Liver (tissue), 9 donors: ENCODE measurements around the gene PDZD8. TPM values are rescaled to one million over a fixed set of nuclear protein-coding genes. Genes with fewer than 3 reads are reported as not detected.

ENCODE experiments used
- DNase-seq: peaks from one replicate; pipeline ENCODE4 v3.0.0-alpha.2; 2017; ENCODE audit warnings: low spot score
- H3K27ac ChIP-seq, 2 donors: one replicate each; pipeline ENCODE4 v1.7.0; 2013; ENCODE audit warnings: inconsistent platforms in 2 of 2, low read length in 2 of 2, control low read depth in 1 of 2, low read depth in 1 of 2, mild to moderate bottlenecking in 1 of 2
- H3K27me3 ChIP-seq, 4 donors: one replicate each; pipeline versions ENCODE4 v1.6.1 to v1.7.0; 2013; ENCODE audit warnings: low read length in 3 of 4, inconsistent platforms in 1 of 4, mild to moderate bottlenecking in 1 of 4, moderate library complexity in 1 of 4; ENCODE audit not compliant: control insufficient read depth in 4 of 4, insufficient read depth in 4 of 4
- H3K36me3 ChIP-seq, 4 donors: one replicate each; pipeline versions ENCODE4 v1.6.1 to v1.7.0; 2013; ENCODE audit warnings: low read length in 3 of 4, mild to moderate bottlenecking in 3 of 4, low read depth in 1 of 4, moderate library complexity in 1 of 4; ENCODE audit not compliant: control insufficient read depth in 4 of 4, insufficient read depth in 3 of 4
- H3K4me1 ChIP-seq, 4 donors: one replicate each; pipeline versions ENCODE4 v1.6.1 to v1.7.0; 2013; ENCODE audit warnings: low read length in 3 of 4, mild to moderate bottlenecking in 3 of 4, moderate library complexity in 1 of 4; ENCODE audit not compliant: control insufficient read depth in 4 of 4, insufficient read depth in 4 of 4
- H3K4me3 ChIP-seq, 3 donors: one replicate each; pipeline versions ENCODE4 v1.6.1 to v1.7.0; 2013; ENCODE audit warnings: low read length in 3 of 3, control low read depth in 1 of 3, low read depth in 1 of 3, mild to moderate bottlenecking in 1 of 3
- H3K9ac ChIP-seq, 2 donors: one replicate each; pipeline ENCODE4 v1.7.0; 2013; ENCODE audit warnings: low read length in 2 of 2, mild to moderate bottlenecking in 2 of 2, moderate library complexity in 2 of 2, control low read depth in 1 of 2, low read depth in 1 of 2
- H3K9me3 ChIP-seq, 4 donors: one replicate each; pipeline versions ENCODE4 v1.6.1 to v1.7.0; 2013; ENCODE audit warnings: low read length in 3 of 4; ENCODE audit not compliant: control insufficient read depth in 4 of 4
- ATF3 ChIP-seq: IDR thresholded peaks from 2 replicates; pipeline ENCODE4 v1.6.1; 2016; ENCODE audit warnings: antibody characterized with exemption
- CTCF ChIP-seq: fragments of 150-350 bp; IDR thresholded peaks from 2 replicates; pipeline ENCODE4 v1.5.1; 2017; ENCODE audit warnings: improper control_type of control experiment, low read depth, low read length; ENCODE audit not compliant: missing input control
- EGR1 ChIP-seq, 2 donors: IDR thresholded peaks; 2 replicates each; pipeline ENCODE4 v1.6.1; 2016 to 2018; ENCODE audit warnings: antibody characterized with exemption in 2 of 2, low read depth in 2 of 2
- FOXA1 ChIP-seq: IDR thresholded peaks from 2 replicates; pipeline ENCODE4 v1.6.1; 2016; ENCODE audit warnings: antibody characterized with exemption
- FOXA2 ChIP-seq: IDR thresholded peaks from 2 replicates; pipeline ENCODE4 v1.6.1; 2016; ENCODE audit warnings: antibody characterized with exemption
- GABPA ChIP-seq, 2 donors: IDR thresholded peaks in 1 of 2; conservative IDR thresholded peaks in 1 of 2; 2 replicates each; pipeline ENCODE4 v1.6.1; 2016; ENCODE audit warnings: antibody characterized with exemption in 2 of 2, mild to moderate bottlenecking in 1 of 2, moderate library complexity in 1 of 2
- HNF4A ChIP-seq, 2 donors: conservative IDR thresholded peaks; 2 replicates each; pipeline ENCODE4 v1.6.1; 2016; ENCODE audit warnings: antibody characterized with exemption in 2 of 2, mild to moderate bottlenecking in 2 of 2
- HNF4G ChIP-seq: IDR thresholded peaks from 2 replicates; pipeline ENCODE4 v1.6.1; 2016; ENCODE audit warnings: antibody characterized with exemption
- JUND ChIP-seq, 2 donors: IDR thresholded peaks; 2 replicates each; pipeline ENCODE4 v1.6.1; 2016; ENCODE audit warnings: antibody characterized with exemption in 2 of 2
- NR2F2 ChIP-seq: IDR thresholded peaks from 2 replicates; pipeline ENCODE4 v1.6.1; 2016; ENCODE audit warnings: antibody characterized with exemption
- RAD21 ChIP-seq, 2 donors: IDR thresholded peaks; 2 replicates each; pipeline ENCODE4 v1.6.1; 2016; ENCODE audit warnings: antibody characterized with exemption in 2 of 2, mild to moderate bottlenecking in 2 of 2
- REST ChIP-seq: IDR thresholded peaks from 2 replicates; pipeline ENCODE4 v1.6.1; 2016; ENCODE audit warnings: antibody characterized with exemption, mild to moderate bottlenecking
- RXRA ChIP-seq, 2 donors: IDR thresholded peaks; 2 replicates each; pipeline ENCODE4 v1.6.1; 2017 to 2018; ENCODE audit warnings: antibody characterized with exemption in 2 of 2, mild to moderate bottlenecking in 1 of 2
- SP1 ChIP-seq: IDR thresholded peaks from 2 replicates; pipeline ENCODE4 v1.6.1; 2018; ENCODE audit warnings: antibody characterized with exemption, mild to moderate bottlenecking
- TAF1 ChIP-seq: conservative IDR thresholded peaks from 2 replicates; pipeline ENCODE4 v1.6.1; 2016; ENCODE audit warnings: antibody characterized with exemption, mild to moderate bottlenecking
- YY1 ChIP-seq: IDR thresholded peaks from 2 replicates; pipeline ENCODE4 v1.6.1; 2016; ENCODE audit warnings: antibody characterized with exemption, mild to moderate bottlenecking
- WGBS: extraction: QIAGEN DNeasy Blood & Tissue Kit; methylation state at CpG from one replicate; pipeline ENCODE4 v1.1.7; 2013; 5-methylcytosine and 5-hydroxymethylcytosine counted together
- polyA plus RNA-seq, 2 donors: library from polyadenylated mRNA; stranded (reverse) in 1 of 2; unstranded in 1 of 2; fragments of 200-250 nt in 1 of 2; fragments of >200 nt in 1 of 2; fragmentation: Nextera tagmentation in 1 of 2; extraction: Ambion mirVana in 1 of 2; gene quantifications; one replicate each; pipeline versions ENCODE4 v1.2.1 to v1.2.3, GENCODE V29; 2013 to 2015
- total RNA-seq, 2 donors: library from RNA; depleted of rRNA; stranded (reverse); fragments of >200 nt; gene quantifications; one replicate each; pipeline ENCODE4 v1.2.3, GENCODE V29; 2014
- TF ChIP-seq, protein P1 (sequence below): IDR thresholded peaks from 2 replicates; pipeline ENCODE4 v1.6.1; 2016; ENCODE audit warnings: antibody characterized with exemption
- TF ChIP-seq, protein P2 (sequence below): IDR thresholded peaks from 2 replicates; pipeline ENCODE4 v1.6.1; 2016; ENCODE audit warnings: antibody characterized with exemption
- donor health status: healthy.
- donor health status: healthy.
- donor health status: healthy.
- donor health status: healthy.
- donor health status: healthy.

PDZD8 gene
- total and polyA plus RNA-seq, 4 donors = 9.3 to 38.9 (median 15.1) TPM

DNA sequence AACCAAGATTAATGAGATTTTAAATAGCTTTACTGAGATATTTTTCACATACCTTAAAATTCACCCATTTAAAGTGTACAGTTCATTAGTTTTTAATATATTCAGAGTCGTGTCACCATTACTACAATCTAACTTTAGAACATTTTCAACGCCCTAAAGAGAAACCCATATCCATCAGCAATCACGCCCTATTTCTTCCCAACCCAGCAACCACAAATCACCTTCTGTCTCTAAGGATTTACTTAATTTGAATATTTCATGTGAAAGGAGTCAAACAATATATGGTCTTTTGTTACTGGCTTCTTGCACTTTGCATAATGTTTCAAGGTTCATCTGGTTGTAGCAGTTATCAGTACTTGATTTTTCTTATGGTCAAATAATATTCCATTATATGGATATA lies 25.1 kb upstream of the PDZD8 start:
- Histone ChIP-seq H3K9ac (no peak overlapping the region), H3K4me1 (peaks cover 3 to 18% (median 10%) of the 10 kb centered on the region in 4 donors), H3K27me3 (no peaks in the 10 kb centered on the region), H3K9me3 (no peaks in the 10 kb centered on the region), H3K4me3 (no peak overlapping the region), H3K27ac (no peak overlapping the region), H3K36me3 (no peaks in the 10 kb centered on the region)
- 94% methylated on average over 3 of the region's 3 CpGs for WGBS
- no peak for DNase-seq
- TF ChIP-seq JUND (IDR thresholded peaks at IDR 0.05) (no peak), REST (no peak), TAF1 (no peak)

GRCh38 chr10:117399341-117400196 lies 24.3 kb upstream of the PDZD8 start:
- TF ChIP-seq, protein P1, sequence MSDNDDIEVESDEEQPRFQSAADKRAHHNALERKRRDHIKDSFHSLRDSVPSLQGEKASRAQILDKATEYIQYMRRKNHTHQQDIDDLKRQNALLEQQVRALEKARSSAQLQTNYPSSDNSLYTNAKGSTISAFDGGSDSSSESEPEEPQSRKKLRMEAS = no peak
- TF ChIP-seq RXRA (IDR thresholded peaks at IDR 0.05) (no peak), TAF1 (no peak), REST (no peak), GABPA (IDR thresholded peaks at IDR 0.05 in 1 of 2, conservative IDR thresholded peaks at IDR 0.05 in 1 of 2) (no peak), FOXA1 (no peak), HNF4A (conservative IDR thresholded peaks at IDR 0.05) (no peak), FOXA2 (no peak), JUND (IDR thresholded peaks at IDR 0.05) (no peak), ATF3 (no peak), YY1 (no peak), SP1 (no peak), NR2F2 (no peak), RAD21 (IDR thresholded peaks at IDR 0.05) (no peak), HNF4G (no peak), EGR1 (IDR thresholded peaks at IDR 0.05; ENCODE audit: low read depth in 2 of 2) (no peak), CTCF (no peak)
- TF ChIP-seq, protein P2, sequence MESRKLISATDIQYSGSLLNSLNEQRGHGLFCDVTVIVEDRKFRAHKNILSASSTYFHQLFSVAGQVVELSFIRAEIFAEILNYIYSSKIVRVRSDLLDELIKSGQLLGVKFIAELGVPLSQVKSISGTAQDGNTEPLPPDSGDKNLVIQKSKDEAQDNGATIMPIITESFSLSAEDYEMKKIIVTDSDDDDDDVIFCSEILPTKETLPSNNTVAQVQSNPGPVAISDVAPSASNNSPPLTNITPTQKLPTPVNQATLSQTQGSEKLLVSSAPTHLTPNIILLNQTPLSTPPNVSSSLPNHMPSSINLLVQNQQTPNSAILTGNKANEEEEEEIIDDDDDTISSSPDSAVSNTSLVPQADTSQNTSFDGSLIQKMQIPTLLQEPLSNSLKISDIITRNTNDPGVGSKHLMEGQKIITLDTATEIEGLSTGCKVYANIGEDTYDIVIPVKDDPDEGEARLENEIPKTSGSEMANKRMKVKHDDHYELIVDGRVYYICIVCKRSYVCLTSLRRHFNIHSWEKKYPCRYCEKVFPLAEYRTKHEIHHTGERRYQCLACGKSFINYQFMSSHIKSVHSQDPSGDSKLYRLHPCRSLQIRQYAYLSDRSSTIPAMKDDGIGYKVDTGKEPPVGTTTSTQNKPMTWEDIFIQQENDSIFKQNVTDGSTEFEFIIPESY = no peak
- Histone ChIP-seq H3K9me3 (no peaks in the 10 kb centered on the region), H3K27me3 (no peaks in the 10 kb centered on the region), H3K4me1 (peaks cover 3 to 10% (median 5%) of the 10 kb centered on the region in 4 donors), H3K9ac (no peak overlapping the region), H3K27ac (peak overlapping the region in 1 of 2 donors; percentile 40), H3K36me3 (no peaks in the 10 kb centered on the region), H3K4me3 (no peak overlapping the region)
- no peak for DNase-seq
- 85% methylated on average over 6 of the region's 6 CpGs for WGBS
